ENCODE measurements around the gene POLG2. TPM values are rescaled to one million over a fixed set of nuclear protein-coding genes. Genes with fewer than 3 reads are reported as not detected.

POLG2 gene
- total RNA-seq, 1 experiment from 2014 or later = 42.7 TPM

DNA sequence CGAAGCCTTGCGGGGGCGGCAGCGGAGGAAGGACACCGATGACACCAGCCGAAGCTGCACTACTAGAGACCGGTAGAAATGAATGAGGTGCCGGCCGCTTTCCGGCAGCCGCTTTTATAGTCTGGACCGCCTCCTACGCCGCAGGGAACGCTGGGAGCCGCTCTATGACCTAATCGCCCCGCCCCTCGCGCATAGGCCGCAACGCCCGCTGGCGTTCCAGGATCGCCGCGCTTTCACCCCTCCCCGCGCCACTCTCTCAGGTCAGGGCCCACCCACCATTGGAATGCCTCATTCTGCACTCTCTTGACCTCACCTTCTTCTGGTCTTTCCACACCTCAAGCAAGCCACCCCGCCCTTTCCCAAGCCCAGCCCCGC is 9.3 kb upstream of the POLG2 start, which contains the start of gene DDX5 (continued):
- TF ChIP-seq, protein P1, sequence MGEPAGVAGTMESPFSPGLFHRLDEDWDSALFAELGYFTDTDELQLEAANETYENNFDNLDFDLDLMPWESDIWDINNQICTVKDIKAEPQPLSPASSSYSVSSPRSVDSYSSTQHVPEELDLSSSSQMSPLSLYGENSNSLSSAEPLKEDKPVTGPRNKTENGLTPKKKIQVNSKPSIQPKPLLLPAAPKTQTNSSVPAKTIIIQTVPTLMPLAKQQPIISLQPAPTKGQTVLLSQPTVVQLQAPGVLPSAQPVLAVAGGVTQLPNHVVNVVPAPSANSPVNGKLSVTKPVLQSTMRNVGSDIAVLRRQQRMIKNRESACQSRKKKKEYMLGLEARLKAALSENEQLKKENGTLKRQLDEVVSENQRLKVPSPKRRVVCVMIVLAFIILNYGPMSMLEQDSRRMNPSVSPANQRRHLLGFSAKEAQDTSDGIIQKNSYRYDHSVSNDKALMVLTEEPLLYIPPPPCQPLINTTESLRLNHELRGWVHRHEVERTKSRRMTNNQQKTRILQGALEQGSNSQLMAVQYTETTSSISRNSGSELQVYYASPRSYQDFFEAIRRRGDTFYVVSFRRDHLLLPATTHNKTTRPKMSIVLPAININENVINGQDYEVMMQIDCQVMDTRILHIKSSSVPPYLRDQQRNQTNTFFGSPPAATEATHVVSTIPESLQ (CRISPR knock-in tag; IDR thresholded peaks at IDR 0.05) = no peak
- TF ChIP-seq, protein P2, sequence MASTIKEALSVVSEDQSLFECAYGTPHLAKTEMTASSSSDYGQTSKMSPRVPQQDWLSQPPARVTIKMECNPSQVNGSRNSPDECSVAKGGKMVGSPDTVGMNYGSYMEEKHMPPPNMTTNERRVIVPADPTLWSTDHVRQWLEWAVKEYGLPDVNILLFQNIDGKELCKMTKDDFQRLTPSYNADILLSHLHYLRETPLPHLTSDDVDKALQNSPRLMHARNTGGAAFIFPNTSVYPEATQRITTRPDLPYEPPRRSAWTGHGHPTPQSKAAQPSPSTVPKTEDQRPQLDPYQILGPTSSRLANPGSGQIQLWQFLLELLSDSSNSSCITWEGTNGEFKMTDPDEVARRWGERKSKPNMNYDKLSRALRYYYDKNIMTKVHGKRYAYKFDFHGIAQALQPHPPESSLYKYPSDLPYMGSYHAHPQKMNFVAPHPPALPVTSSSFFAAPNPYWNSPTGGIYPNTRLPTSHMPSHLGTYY (CRISPR knock-in tag; IDR thresholded peaks at IDR 0.05) = no peak
- TF ChIP-seq CREM (CRISPR knock-in tag; IDR thresholded peaks at IDR 0.05) (no peak), FOXP1 (CRISPR knock-in tag; IDR thresholded peaks at IDR 0.05; ENCODE audit: borderline replicate concordance) (no peak), OVOL2 (CRISPR knock-in tag; IDR thresholded peaks at IDR 0.05; ENCODE audit: borderline replicate concordance) (no peak), TCF7 (CRISPR knock-in tag; IDR thresholded peaks at IDR 0.05; ENCODE audit: low read depth) (no peak), EMX1 (CRISPR knock-in tag; IDR thresholded peaks at IDR 0.05) (no peak), ATF1 (CRISPR knock-in tag; IDR thresholded peaks at IDR 0.05) (no peak), TP53 (CRISPR knock-in tag; IDR thresholded peaks at IDR 0.05) (no peak), SP1 (CRISPR knock-in tag; conservative IDR thresholded peaks at IDR 0.05) (peak; percentile 77), GABPB1 (CRISPR knock-in tag; IDR thresholded peaks at IDR 0.05) (peak; percentile 72), SMAD3 (CRISPR knock-in tag; IDR thresholded peaks at IDR 0.05; ENCODE audit: borderline replicate concordance) (peak; percentile 80; the same call in 1 of the 2 replicates), ZNF416 (CRISPR knock-in tag; IDR thresholded peaks at IDR 0.05) (peak; percentile 72), NFE2L1 (CRISPR knock-in tag; IDR thresholded peaks at IDR 0.05) (no peak), CREB1 (CRISPR knock-in tag; IDR thresholded peaks at IDR 0.05) (no peak), GRHL2 (CRISPR knock-in tag; IDR thresholded peaks at IDR 0.05; ENCODE audit: insufficient replicate concordance, severe bottlenecking) (no peak), ESRRA (CRISPR knock-in tag; IDR thresholded peaks at IDR 0.05; ENCODE audit: borderline replicate concordance) (no peak), NFATC4 (CRISPR knock-in tag; IDR thresholded peaks at IDR 0.05) (0 out of 2 replicates have a peak, but pooled peaks have one; percentile 60), FOXJ3 (CRISPR knock-in tag; IDR thresholded peaks at IDR 0.05; ENCODE audit: borderline replicate concordance) (no peak), ZNF121 (CRISPR knock-in tag; IDR thresholded peaks at IDR 0.05) (no peak)
- TF ChIP-seq, protein P3, sequence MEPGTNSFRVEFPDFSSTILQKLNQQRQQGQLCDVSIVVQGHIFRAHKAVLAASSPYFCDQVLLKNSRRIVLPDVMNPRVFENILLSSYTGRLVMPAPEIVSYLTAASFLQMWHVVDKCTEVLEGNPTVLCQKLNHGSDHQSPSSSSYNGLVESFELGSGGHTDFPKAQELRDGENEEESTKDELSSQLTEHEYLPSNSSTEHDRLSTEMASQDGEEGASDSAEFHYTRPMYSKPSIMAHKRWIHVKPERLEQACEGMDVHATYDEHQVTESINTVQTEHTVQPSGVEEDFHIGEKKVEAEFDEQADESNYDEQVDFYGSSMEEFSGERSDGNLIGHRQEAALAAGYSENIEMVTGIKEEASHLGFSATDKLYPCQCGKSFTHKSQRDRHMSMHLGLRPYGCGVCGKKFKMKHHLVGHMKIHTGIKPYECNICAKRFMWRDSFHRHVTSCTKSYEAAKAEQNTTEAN (CRISPR knock-in tag; IDR thresholded peaks at IDR 0.05) = no peak
- TF ChIP-seq, protein P4, sequence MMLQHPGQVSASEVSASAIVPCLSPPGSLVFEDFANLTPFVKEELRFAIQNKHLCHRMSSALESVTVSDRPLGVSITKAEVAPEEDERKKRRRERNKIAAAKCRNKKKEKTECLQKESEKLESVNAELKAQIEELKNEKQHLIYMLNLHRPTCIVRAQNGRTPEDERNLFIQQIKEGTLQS (CRISPR knock-in tag; conservative IDR thresholded peaks at IDR 0.05) = no peak
- TF ChIP-seq, protein P5, sequence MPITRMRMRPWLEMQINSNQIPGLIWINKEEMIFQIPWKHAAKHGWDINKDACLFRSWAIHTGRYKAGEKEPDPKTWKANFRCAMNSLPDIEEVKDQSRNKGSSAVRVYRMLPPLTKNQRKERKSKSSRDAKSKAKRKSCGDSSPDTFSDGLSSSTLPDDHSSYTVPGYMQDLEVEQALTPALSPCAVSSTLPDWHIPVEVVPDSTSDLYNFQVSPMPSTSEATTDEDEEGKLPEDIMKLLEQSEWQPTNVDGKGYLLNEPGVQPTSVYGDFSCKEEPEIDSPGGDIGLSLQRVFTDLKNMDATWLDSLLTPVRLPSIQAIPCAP (CRISPR knock-in tag; IDR thresholded peaks at IDR 0.05) = no peak
- TF ChIP-seq, protein P6, sequence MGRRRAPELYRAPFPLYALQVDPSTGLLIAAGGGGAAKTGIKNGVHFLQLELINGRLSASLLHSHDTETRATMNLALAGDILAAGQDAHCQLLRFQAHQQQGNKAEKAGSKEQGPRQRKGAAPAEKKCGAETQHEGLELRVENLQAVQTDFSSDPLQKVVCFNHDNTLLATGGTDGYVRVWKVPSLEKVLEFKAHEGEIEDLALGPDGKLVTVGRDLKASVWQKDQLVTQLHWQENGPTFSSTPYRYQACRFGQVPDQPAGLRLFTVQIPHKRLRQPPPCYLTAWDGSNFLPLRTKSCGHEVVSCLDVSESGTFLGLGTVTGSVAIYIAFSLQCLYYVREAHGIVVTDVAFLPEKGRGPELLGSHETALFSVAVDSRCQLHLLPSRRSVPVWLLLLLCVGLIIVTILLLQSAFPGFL (CRISPR knock-in tag; IDR thresholded peaks at IDR 0.05; ENCODE audit: borderline replicate concordance) = 0 out of 2 replicates have a peak, but pooled peaks have one; percentile 43
- TF ChIP-seq, protein P7, sequence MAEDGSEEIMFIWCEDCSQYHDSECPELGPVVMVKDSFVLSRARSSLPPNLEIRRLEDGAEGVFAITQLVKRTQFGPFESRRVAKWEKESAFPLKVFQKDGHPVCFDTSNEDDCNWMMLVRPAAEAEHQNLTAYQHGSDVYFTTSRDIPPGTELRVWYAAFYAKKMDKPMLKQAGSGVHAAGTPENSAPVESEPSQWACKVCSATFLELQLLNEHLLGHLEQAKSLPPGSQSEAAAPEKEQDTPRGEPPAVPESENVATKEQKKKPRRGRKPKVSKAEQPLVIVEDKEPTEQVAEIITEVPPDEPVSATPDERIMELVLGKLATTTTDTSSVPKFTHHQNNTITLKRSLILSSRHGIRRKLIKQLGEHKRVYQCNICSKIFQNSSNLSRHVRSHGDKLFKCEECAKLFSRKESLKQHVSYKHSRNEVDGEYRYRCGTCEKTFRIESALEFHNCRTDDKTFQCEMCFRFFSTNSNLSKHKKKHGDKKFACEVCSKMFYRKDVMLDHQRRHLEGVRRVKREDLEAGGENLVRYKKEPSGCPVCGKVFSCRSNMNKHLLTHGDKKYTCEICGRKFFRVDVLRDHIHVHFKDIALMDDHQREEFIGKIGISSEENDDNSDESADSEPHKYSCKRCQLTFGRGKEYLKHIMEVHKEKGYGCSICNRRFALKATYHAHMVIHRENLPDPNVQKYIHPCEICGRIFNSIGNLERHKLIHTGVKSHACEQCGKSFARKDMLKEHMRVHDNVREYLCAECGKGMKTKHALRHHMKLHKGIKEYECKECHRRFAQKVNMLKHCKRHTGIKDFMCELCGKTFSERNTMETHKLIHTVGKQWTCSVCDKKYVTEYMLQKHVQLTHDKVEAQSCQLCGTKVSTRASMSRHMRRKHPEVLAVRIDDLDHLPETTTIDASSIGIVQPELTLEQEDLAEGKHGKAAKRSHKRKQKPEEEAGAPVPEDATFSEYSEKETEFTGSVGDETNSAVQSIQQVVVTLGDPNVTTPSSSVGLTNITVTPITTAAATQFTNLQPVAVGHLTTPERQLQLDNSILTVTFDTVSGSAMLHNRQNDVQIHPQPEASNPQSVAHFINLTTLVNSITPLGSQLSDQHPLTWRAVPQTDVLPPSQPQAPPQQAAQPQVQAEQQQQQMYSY (CRISPR knock-in tag; IDR thresholded peaks at IDR 0.05) = no peak
- TF ChIP-seq, protein P8, sequence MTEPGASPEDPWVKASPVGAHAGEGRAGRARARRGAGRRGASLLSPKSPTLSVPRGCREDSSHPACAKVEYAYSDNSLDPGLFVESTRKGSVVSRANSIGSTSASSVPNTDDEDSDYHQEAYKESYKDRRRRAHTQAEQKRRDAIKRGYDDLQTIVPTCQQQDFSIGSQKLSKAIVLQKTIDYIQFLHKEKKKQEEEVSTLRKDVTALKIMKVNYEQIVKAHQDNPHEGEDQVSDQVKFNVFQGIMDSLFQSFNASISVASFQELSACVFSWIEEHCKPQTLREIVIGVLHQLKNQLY (CRISPR knock-in tag; IDR thresholded peaks at IDR 0.05) = no peak
- TF ChIP-seq, protein P9, sequence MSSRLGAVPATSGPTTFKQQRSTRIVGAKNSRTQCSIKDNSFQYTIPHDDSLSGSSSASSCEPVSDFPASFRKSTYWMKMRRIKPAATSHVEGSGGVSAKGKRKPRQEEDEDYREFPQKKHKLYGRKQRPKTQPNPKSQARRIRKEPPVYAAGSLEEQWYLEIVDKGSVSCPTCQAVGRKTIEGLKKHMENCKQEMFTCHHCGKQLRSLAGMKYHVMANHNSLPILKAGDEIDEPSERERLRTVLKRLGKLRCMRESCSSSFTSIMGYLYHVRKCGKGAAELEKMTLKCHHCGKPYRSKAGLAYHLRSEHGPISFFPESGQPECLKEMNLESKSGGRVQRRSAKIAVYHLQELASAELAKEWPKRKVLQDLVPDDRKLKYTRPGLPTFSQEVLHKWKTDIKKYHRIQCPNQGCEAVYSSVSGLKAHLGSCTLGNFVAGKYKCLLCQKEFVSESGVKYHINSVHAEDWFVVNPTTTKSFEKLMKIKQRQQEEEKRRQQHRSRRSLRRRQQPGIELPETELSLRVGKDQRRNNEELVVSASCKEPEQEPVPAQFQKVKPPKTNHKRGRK (CRISPR knock-in tag; IDR thresholded peaks at IDR 0.05; ENCODE audit: borderline replicate concordance) = no peak
